ENCODE data around the gene CDADC1.

DNA sequence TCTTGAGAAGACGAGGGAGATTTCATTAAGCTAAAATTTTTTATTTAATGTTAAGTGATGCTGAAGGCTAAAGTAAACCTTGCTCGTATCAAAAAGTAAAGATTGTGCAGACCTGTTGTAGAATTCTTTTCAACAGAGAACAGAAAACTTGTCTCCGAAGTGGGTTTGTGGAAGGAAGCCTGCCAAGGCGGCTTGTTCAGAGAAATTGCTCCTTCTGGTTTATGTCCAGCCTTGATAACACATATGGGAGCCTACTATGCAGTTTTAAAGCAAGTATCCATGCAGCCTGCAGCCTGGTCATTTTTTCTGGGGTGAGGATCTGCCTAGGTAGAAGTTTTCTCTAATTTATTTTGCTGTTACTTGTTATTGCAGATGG is 26.1 kb upstream of the CDADC1 start:
- TF ChIP-seq CTCF (IDR thresholded peaks at IDR 0.05; ENCODE audit: borderline replicate concordance, extremely low read depth, low read length, poor library complexity, severe bottlenecking): no peak
- no peak for TF ChIP-seq EZH2 (IDR thresholded peaks at IDR 0.05; ENCODE audit: borderline replicate concordance, low read depth, low read length, severe bottlenecking)

Measured in DND-41 (cell line).